Measurements from ENCODE around the gene RAB18. TPM values are rescaled to one million over a fixed set of nuclear protein-coding genes. Genes with fewer than 3 reads are reported as not detected.

The RAB18 gene
- total RNA-seq, 1 experiment from 2014 or later = 75.9 TPM

- Mint-ChIP-seq H3K27ac (ENCODE audit: unreplicated experiment) (no peak overlapping the region), H3K4me3 (ENCODE audit: low read depth, unreplicated experiment) (no peak overlapping the region), H3K36me3 (ENCODE audit: insufficient read depth, unreplicated experiment) (peaks cover 8% of the 10 kb centered on the region), H3K9me3 (ENCODE audit: low read depth, unreplicated experiment) (no peaks in the 10 kb centered on the region), H3K27me3 (ENCODE audit: unreplicated experiment) (no peaks in the 10 kb centered on the region), H3K4me1 (ENCODE audit: low read depth, unreplicated experiment) (no peaks in the 10 kb centered on the region)
- DNase-seq = no peak
- intact Hi-C loops (cut with micrococcal nuclease; ENCODE audit: unreplicated experiment) = no loop called here
- no TSS peak for BruUV-seq (replicated peaks)
- no peak for TF ChIP-seq CTCF (IDR thresholded peaks at IDR 0.05; ENCODE audit: unreplicated experiment)
- CTCF ChIA-PET = no interaction called here
Measured at GRCh38 chr10:27542812-27543211, 38.7 kb downstream of the RAB18 start.

GRCh38 chr10:27547047-27547446, 42.9 kb downstream of the RAB18 start:
- Mint-ChIP-seq H3K4me1 (ENCODE audit: low read depth, unreplicated experiment) (no peaks in the 10 kb centered on the region), H3K9me3 (ENCODE audit: low read depth, unreplicated experiment) (no peaks in the 10 kb centered on the region), H3K27ac (ENCODE audit: unreplicated experiment) (peak overlapping the region; percentile 29), H3K4me3 (ENCODE audit: low read depth, unreplicated experiment) (no peak overlapping the region), H3K36me3 (ENCODE audit: insufficient read depth, unreplicated experiment) (peaks cover 8% of the 10 kb centered on the region), H3K27me3 (ENCODE audit: unreplicated experiment) (no peaks in the 10 kb centered on the region)
- intact Hi-C loops (cut with micrococcal nuclease; ENCODE audit: unreplicated experiment) = no loop called here
- TF ChIP-seq CTCF (IDR thresholded peaks at IDR 0.05; ENCODE audit: unreplicated experiment) = no peak
- DNase-seq = no peak
- no TSS peak for BruUV-seq (replicated peaks)
- CTCF ChIA-PET = interaction anchor here (0.5 kb wide), 1 partner anchor 10 kb away, joined by 6 read pairs; no protein-coding TSS in a partner anchor

- Mint-ChIP-seq H3K36me3 (ENCODE audit: insufficient read depth, unreplicated experiment) (peaks cover 8% of the 10 kb centered on the region), H3K27me3 (ENCODE audit: unreplicated experiment) (no peaks in the 10 kb centered on the region), H3K4me1 (ENCODE audit: low read depth, unreplicated experiment) (no peaks in the 10 kb centered on the region), H3K4me3 (ENCODE audit: low read depth, unreplicated experiment) (no peak overlapping the region), H3K9me3 (ENCODE audit: low read depth, unreplicated experiment) (no peaks in the 10 kb centered on the region), H3K27ac (ENCODE audit: unreplicated experiment) (peak overlapping the region; percentile 29)
- CTCF ChIA-PET = no interaction called here
- DNase-seq = no peak
- BruUV-seq (replicated peaks) = no TSS peak
- intact Hi-C loops (cut with micrococcal nuclease; ENCODE audit: unreplicated experiment) = no loop called here
- no peak for TF ChIP-seq CTCF (IDR thresholded peaks at IDR 0.05; ENCODE audit: unreplicated experiment)
Measured at GRCh38 chr10:27547482-27547881, 43.4 kb downstream of the RAB18 start.

- CTCF ChIA-PET = no interaction called here
- intact Hi-C loops (cut with micrococcal nuclease; ENCODE audit: unreplicated experiment) = loop anchor here (10.0 kb wide), 2 partner anchors 624 to 844 kb away; no protein-coding TSS in a partner anchor
- no peaks in the 10 kb centered on the region for H3K36me3 Mint-ChIP-seq (ENCODE audit: insufficient read depth, unreplicated experiment)
Measured at GRCh38 chr10:27550823-27551222, 46.7 kb downstream of the RAB18 start.

More at GRCh38 chr10:27550823-27551222, 46.7 kb downstream of the RAB18 start:
- DNase-seq = no peak
- no peaks in the 10 kb centered on the region for H3K4me1 Mint-ChIP-seq (ENCODE audit: low read depth, unreplicated experiment)
- no peaks in the 10 kb centered on the region for H3K27me3 Mint-ChIP-seq (ENCODE audit: unreplicated experiment)
- TF ChIP-seq CTCF (IDR thresholded peaks at IDR 0.05; ENCODE audit: unreplicated experiment) = no peak
- H3K4me3 Mint-ChIP-seq (ENCODE audit: low read depth, unreplicated experiment) = no peak overlapping the region
- BruUV-seq (replicated peaks) = no TSS peak
- H3K27ac Mint-ChIP-seq (ENCODE audit: unreplicated experiment) = no peak overlapping the region
- H3K9me3 Mint-ChIP-seq (ENCODE audit: low read depth, unreplicated experiment) = no peaks in the 10 kb centered on the region

All from Calu3 (cell line).